ENCODE results near the gene ATF7.

DNA sequence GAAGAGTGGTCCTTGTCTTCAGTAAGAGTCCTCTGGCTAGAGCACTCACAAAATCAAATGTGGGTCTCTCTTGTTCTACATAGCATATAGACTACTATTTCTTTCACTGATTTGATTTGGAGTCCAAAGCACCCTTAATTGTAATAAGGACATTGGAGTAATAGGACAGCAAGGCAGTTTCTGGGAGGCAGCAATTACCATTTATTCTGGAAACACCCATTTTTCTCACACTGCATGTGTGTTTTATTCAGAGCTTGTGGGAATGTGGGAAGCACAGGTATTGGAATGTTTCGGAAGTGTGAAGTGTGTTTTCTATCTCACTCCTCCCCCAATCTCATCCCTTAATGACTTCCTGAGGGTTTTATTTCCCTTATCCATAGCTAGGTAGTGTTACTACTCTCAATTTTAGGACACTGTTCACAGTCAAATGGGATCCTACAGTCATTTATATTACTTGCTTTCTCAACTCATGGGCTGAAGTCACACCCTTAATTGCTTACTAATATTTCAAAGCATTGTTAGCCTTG lies 154.1 kb downstream of the ATF7 start:
- TF ChIP-seq HNRNPLL (IDR thresholded peaks at IDR 0.05; ENCODE audit: low read depth, low read length, poor library complexity, severe bottlenecking) (no peak), TBL1XR1 (IDR thresholded peaks at IDR 0.05; ENCODE audit: low read length in 2 of 2) (no peak), HLTF (IDR thresholded peaks at IDR 0.05) (no peak), NR2C2 (CRISPR knock-in tag; IDR thresholded peaks at IDR 0.05) (no peak), NR2C2 (tag; IDR thresholded peaks at IDR 0.05) (no peak)

Measured in K562 (cell line).